Stomach (tissue), 9 donors: Measurements from ENCODE around the gene MLEC. TPM values are rescaled to one million over a fixed set of nuclear protein-coding genes. Genes with fewer than 3 reads are reported as not detected.

Source experiments
- DNase-seq, 2 donors: peaks; one replicate each; pipeline versions ENCODE4 v3.0.0 to v3.0.0-alpha.2; 2013 to 2019
- H3K27ac ChIP-seq, 5 donors: fragments of 200-600 bp in 4 of 5; sonication (generic) in 4 of 5; one replicate each; pipeline ENCODE4 v1.5.1; 2013 to 2019; ENCODE audit warnings: mild to moderate bottlenecking in 1 of 5, moderate library complexity in 1 of 5
- H3K27me3 ChIP-seq, 3 donors: fragments of 200-600 bp; sonication (generic); one replicate each; pipeline ENCODE4 v1.5.1; 2017 to 2019; ENCODE audit warnings: mixed run types in 1 of 3
- H3K36me3 ChIP-seq, 4 donors: fragments of 200-600 bp; sonication (generic); 1 replicate in 3 of 4; 2 replicates in 1 of 4; pipeline ENCODE4 v1.5.1; 2016 to 2019
- H3K4me1 ChIP-seq, 4 donors: fragments of 200-600 bp; sonication (generic); one replicate each; pipeline ENCODE4 v1.5.1; 2016 to 2019
- H3K4me3 ChIP-seq, 4 donors: fragments of 200-600 bp; sonication (generic) in 3 of 4; one replicate each; pipeline ENCODE4 v1.5.1; 2016 to 2019; ENCODE audit warnings: mild to moderate bottlenecking in 1 of 4
- H3K9me3 ChIP-seq, 4 donors: fragments of 200-600 bp; sonication (generic); one replicate each; pipeline ENCODE4 v1.5.1; 2016 to 2019
- EP300 ChIP-seq: sonication (generic); formaldehyde crosslinking; IDR thresholded peaks from one replicate; pipeline ENCODE4 v1.6.1; 2017; ENCODE audit warnings: antibody characterized with exemption
- POLR2A ChIP-seq, 4 donors: fragments of 450-650 bp; IDR thresholded peaks; one replicate each; pipeline ENCODE4 v1.6.1; 2016; ENCODE audit warnings: antibody characterized with exemption in 4 of 4, control low read depth in 2 of 4, mild to moderate bottlenecking in 1 of 4, moderate library complexity in 1 of 4
- POLR2AphosphoS5 ChIP-seq, 3 donors: sonication (generic); formaldehyde crosslinking; IDR thresholded peaks; one replicate each; pipeline ENCODE4 v1.6.1; 2016; ENCODE audit warnings: antibody characterized with exemption in 3 of 3
- WGBS, 5 donors: extraction: QIAGEN DNeasy Blood & Tissue Kit in 3 of 5; methylation state at CpG; one replicate each; pipeline versions ENCODE4 v1.1.5 to v1.1.7; 2013 to 2018; 5-methylcytosine and 5-hydroxymethylcytosine counted together
- intact Hi-C: fragments of 100-400 bp; cut with DNase I; formaldehyde crosslinking; loops from one replicate; pipeline ENCODE4 v1.15.1; 2023; ENCODE audit warnings: low total_unique reads
- polyA plus RNA-seq, 3 donors: library from polyadenylated mRNA; stranded (reverse); fragments of 200-250 nt; gene quantifications; one replicate each; pipeline ENCODE4 v1.2.3, GENCODE V29; 2013
- total RNA-seq, 5 donors: library from RNA; depleted of rRNA; stranded (reverse); fragments of >200 nt; gene quantifications; one replicate each; pipeline versions ENCODE4 v1.1.0 to v1.2.3, GENCODE V29; 2014 to 2016
- TF ChIP-seq, protein P1 (sequence below), 7 experiments: fragments of 450-650 bp in 4 of 7; fragments of 200-600 bp in 3 of 7; sonication (generic) in 3 of 7; IDR thresholded peaks; one replicate each; pipeline ENCODE4 v1.5.1; 2016 to 2019; ENCODE audit warnings: antibody characterized with exemption in 7 of 7, control low read depth in 2 of 7, mild to moderate bottlenecking in 1 of 7
- donor health status: healthy with polysubstance abuse.
- donor health status: Bipolar disorder and iron deficiency.
- donor health status: healthy.

The MLEC gene
- total and polyA plus RNA-seq, 8 donors: 15.1 to 1,695 (median 45.0) TPM

DNA sequence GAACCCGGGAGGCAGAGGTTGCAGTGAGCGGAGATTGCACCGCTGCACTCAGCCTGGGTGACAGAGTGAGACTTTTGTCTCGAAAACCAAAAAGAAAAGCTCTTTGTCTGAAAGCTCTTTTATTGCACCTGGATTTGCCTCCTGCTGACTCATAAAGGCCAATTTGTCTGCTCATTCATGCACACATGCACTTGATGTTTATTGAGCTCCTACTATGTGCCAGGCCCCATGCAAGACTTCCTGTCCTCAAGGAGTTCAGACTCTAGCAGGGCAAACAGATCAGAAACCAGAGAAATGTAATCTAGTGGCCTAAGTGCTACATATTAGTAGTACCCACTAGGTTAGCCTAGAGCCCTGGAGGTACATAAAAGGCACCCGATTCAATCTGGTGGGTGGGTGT lies 16.3 kb upstream of the MLEC start:
- Histone ChIP-seq H3K36me3 (no peaks in the 10 kb centered on the region), H3K9me3 (no peaks in the 10 kb centered on the region), H3K27ac (no peak overlapping the region), H3K4me1 (peaks cover 0 to 12% (median 10%) of the 10 kb centered on the region in 4 donors), H3K27me3 (no peaks in the 10 kb centered on the region), H3K4me3 (no peak overlapping the region)
- intact Hi-C loops: no loop called here
- DNase-seq: no peak
- WGBS, 5 donors: 89 to 97% (median 92%) methylated on average over 5 of the region's 5 CpGs
- TF ChIP-seq POLR2A (IDR thresholded peaks at IDR 0.05): no peak
- TF ChIP-seq, protein P1, sequence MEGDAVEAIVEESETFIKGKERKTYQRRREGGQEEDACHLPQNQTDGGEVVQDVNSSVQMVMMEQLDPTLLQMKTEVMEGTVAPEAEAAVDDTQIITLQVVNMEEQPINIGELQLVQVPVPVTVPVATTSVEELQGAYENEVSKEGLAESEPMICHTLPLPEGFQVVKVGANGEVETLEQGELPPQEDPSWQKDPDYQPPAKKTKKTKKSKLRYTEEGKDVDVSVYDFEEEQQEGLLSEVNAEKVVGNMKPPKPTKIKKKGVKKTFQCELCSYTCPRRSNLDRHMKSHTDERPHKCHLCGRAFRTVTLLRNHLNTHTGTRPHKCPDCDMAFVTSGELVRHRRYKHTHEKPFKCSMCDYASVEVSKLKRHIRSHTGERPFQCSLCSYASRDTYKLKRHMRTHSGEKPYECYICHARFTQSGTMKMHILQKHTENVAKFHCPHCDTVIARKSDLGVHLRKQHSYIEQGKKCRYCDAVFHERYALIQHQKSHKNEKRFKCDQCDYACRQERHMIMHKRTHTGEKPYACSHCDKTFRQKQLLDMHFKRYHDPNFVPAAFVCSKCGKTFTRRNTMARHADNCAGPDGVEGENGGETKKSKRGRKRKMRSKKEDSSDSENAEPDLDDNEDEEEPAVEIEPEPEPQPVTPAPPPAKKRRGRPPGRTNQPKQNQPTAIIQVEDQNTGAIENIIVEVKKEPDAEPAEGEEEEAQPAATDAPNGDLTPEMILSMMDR (IDR thresholded peaks at IDR 0.05): no peak
- no peak for TF ChIP-seq EP300
- no peak for TF ChIP-seq POLR2AphosphoS5 (IDR thresholded peaks at IDR 0.05)

DNA sequence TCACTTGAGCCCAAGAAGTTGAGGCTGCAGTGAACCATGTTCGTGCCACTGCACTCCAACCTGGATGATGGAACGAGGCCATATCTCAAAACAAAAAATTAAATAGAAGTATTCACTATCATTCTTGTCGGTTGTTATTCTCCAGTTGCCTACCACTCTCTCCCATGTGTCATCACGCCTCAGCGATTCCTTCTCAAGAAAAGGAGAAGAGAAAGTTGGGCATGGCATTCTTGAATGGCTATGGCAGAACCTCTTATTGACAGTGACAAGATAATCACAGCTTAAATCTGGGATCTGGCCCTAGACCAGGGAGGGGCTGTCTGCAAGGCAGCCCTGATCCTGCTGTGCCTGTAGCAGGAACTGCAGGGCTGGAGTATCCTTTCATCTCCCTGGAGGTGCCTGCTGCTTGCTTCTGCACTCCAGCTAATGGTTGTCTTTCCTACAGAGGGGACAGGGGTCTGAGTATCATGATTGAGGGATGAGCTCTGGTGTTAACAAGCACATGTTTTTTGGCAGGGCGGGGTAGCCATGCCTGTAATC lies 12.8 kb upstream of the MLEC start:
- TF ChIP-seq POLR2A (IDR thresholded peaks at IDR 0.05): no peak
- TF ChIP-seq EP300: no peak
- TF ChIP-seq, protein P1 (IDR thresholded peaks at IDR 0.05): no peak
- TF ChIP-seq POLR2AphosphoS5 (IDR thresholded peaks at IDR 0.05): no peak
- no peak for DNase-seq
- H3K9me3 ChIP-seq: no peaks in the 10 kb centered on the region
- peaks cover 0 to 15% (median 6%) of the 10 kb centered on the region in 4 donors for H3K4me1 ChIP-seq
- H3K4me3 ChIP-seq: no peak overlapping the region
- intact Hi-C loops: no loop called here
- no peak overlapping the region for H3K27ac ChIP-seq
- H3K36me3 ChIP-seq: no peaks in the 10 kb centered on the region
- no peaks in the 10 kb centered on the region for H3K27me3 ChIP-seq
- WGBS, 5 donors: 80 to 94% (median 84%) methylated on average over 6 of the region's 6 CpGs

DNA sequence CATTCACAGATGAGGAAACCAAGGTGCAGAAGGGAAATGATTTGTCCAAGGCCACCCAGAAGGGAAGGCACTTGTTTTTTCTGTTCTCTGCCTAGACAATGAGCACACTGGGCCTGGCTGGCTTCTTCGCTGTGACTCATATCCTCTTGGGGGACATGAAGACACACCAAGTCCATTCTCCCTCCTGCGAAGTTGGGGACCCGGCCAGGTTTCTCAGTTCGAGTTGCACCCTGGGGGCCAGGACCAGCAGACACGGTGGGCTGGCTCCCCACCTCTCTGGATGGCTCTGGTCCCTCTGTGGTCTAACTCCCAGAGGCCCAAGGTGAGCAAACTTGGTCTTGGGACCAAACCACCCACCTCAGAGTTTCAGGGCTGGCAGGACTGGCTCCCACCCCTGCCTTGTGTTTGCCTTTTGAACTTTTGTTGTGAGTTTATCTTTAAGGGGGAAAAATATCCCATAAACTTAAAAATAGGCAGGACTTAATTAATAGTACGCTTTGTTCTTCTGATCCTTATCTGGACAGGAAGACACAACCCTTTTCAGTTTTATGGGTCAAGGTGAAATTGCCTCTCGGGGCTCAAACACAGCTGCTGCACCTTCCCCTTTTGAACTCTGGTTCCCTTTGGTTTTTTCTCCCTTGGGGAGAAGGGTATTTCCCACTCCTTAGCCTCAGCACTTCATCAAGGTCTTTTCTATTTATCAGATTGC lies 9.0 kb upstream of the MLEC start:
- Histone ChIP-seq H3K9me3 (no peaks in the 10 kb centered on the region), H3K4me3 (no peak overlapping the region), H3K27ac (peak overlapping the region in 2 of 5 donors; percentile 31 to 51), H3K4me1 (peaks cover 0 to 9% (median 0%) of the 10 kb centered on the region in 4 donors), H3K36me3 (no peaks in the 10 kb centered on the region), H3K27me3 (no peaks in the 10 kb centered on the region)
- 41 to 72% (median 52%) methylated on average over 7 of the region's 7 CpGs for WGBS, 5 donors
- DNase-seq: no peak
- TF ChIP-seq, protein P1 (IDR thresholded peaks at IDR 0.05): no peak
- no peak for TF ChIP-seq POLR2A (IDR thresholded peaks at IDR 0.05)
- TF ChIP-seq EP300: no peak
- no peak for TF ChIP-seq POLR2AphosphoS5 (IDR thresholded peaks at IDR 0.05)
- intact Hi-C loops: no loop called here

DNA sequence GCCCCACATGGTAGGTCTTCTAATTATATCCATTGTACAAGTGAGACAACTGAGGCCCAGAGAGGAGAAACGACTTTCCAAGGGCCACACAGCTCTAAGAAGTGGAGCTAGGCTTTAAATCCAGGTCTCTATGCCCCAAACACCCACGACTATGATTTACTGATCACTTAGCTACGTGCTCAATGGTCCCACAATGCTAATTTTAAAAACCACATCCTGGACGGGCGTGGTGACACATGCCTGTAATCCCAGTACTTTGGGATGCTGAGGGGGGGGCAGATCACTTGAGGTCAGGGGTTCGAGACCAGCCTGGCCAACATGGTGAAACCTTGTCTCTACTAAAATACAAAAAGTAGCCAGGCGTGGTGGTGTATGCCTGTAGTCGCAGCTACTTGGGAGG lies 8.4 kb upstream of the MLEC start:
- DNase-seq: no peak
- 63 to 74% (median 73%) methylated on average over 8 of the region's 8 CpGs for WGBS, 5 donors
- Histone ChIP-seq H3K27ac (no peak overlapping the region), H3K4me3 (no peak overlapping the region), H3K9me3 (no peaks in the 10 kb centered on the region), H3K27me3 (no peaks in the 10 kb centered on the region), H3K36me3 (no peaks in the 10 kb centered on the region), H3K4me1 (peaks cover 0 to 9% (median 0%) of the 10 kb centered on the region in 4 donors)
- TF ChIP-seq EP300 (no peak), POLR2A (IDR thresholded peaks at IDR 0.05) (no peak), POLR2AphosphoS5 (IDR thresholded peaks at IDR 0.05) (no peak)
- TF ChIP-seq, protein P1 (IDR thresholded peaks at IDR 0.05): no peak
- intact Hi-C loops: no loop called here
